Pancreas (tissue), 10 donors: ENCODE measurements around the gene STX18. TPM values are rescaled to one million over a fixed set of nuclear protein-coding genes. Genes with fewer than 3 reads are reported as not detected.

Experiments
- ATAC-seq, 4 donors: fragments of 200-7000 bp; cut with Tn5 transposase; one replicate each; pipeline versions ENCODE4 v1.8.0 to v1.9.1; 2020; ENCODE audit warnings: mild to moderate bottlenecking in 4 of 4, moderate library complexity in 4 of 4
- DNase-seq, 6 donors: peaks; one replicate each; pipeline ENCODE4 v3.0.0-alpha.2; 2020
- FAIRE-seq: peaks from 2 replicates; lab custom pipeline; 2012; peaks lifted over from hg19 to GRCh38; lab: Jason Lieb, UNC
- H3K27ac ChIP-seq, 4 donors: fragments of 200-600 bp; sonication (generic); 1 replicate in 3 of 4; 2 replicates in 1 of 4; pipeline versions ENCODE4 v1.5.0 to v1.8.0; 2020
- H3K27me3 ChIP-seq, 4 donors: fragments of 200-600 bp; one replicate each; pipeline ENCODE4 v1.8.0; 2021
- H3K36me3 ChIP-seq, 3 donors: fragments of 200-600 bp; sonication (generic) in 1 of 3; one replicate each; pipeline versions ENCODE4 v1.5.0 to v1.8.0; 2020 to 2021
- H3K4me1 ChIP-seq, 3 donors: fragments of 200-600 bp; one replicate each; pipeline ENCODE4 v1.8.0; 2021
- H3K4me3 ChIP-seq, 4 donors: fragments of 200-600 bp; sonication (generic) in 2 of 4; one replicate each; pipeline versions ENCODE4 v1.5.0 to v1.8.0; 2020 to 2021
- H3K9me3 ChIP-seq, 4 donors: fragments of 200-600 bp; one replicate each; pipeline ENCODE4 v1.8.0; 2021
- WGBS, 2 donors: extraction: QIAGEN DNeasy Blood & Tissue Kit; methylation state at CpG; one replicate each; pipeline ENCODE4 v1.1.7; 2013; 5-methylcytosine and 5-hydroxymethylcytosine counted together
- intact Hi-C, 3 donors: fragments of 100-400 bp; cut with DNase I; formaldehyde crosslinking; loops; one replicate each; pipeline versions ENCODE4 v1.11.1 to v1.14.2; 2022
- polyA plus RNA-seq, 2 donors: library from polyadenylated mRNA; stranded (reverse); fragments of 200-250 nt; gene quantifications; one replicate each; pipeline ENCODE4 v1.2.3, GENCODE V29; 2013
- total RNA-seq, 6 donors: library from RNA; stranded (reverse); fragmentation: NEBNext Ultra II Directional in 4 of 6; extraction: Animal tissue kit (Norgen Biotek cat#: 25700) in 4 of 6; gene quantifications; one replicate each; pipeline versions ENCODE4 v1.2.1 to v1.2.4, GENCODE V29; 2021 to 2023
- TF ChIP-seq, protein P1 (sequence below), 4 donors: fragments of 200-600 bp; sonication (generic) in 3 of 4; IDR thresholded peaks; one replicate each; pipeline versions ENCODE4 v1.5.0 to v1.8.0; 2021; ENCODE audit warnings: antibody characterized with exemption in 4 of 4
- donor health status: healthy with polysubstance abuse.
- donor health status: DM: no; HTN: no; CAD: no; lungs with moderate emphysema.
- donor health status: DM: no; HTN: no; CAD: no.
- donor health status: control.
- donor health status: control.
- donor health status: Bipolar disorder and iron deficiency.
- donor health status: DM: yes; HTN: yes; CAD: no.
- donor health status: DM: no; HTN: no; CAD: no.
- donor health status: DM: no; HTN: no; CAD: no.
- donor health status: DM: yes; HTN: yes; CAD: no.

The STX18 gene
- total and polyA plus RNA-seq, 8 donors, result 13.6 to 35.9 (median 19.0) TPM

DNA sequence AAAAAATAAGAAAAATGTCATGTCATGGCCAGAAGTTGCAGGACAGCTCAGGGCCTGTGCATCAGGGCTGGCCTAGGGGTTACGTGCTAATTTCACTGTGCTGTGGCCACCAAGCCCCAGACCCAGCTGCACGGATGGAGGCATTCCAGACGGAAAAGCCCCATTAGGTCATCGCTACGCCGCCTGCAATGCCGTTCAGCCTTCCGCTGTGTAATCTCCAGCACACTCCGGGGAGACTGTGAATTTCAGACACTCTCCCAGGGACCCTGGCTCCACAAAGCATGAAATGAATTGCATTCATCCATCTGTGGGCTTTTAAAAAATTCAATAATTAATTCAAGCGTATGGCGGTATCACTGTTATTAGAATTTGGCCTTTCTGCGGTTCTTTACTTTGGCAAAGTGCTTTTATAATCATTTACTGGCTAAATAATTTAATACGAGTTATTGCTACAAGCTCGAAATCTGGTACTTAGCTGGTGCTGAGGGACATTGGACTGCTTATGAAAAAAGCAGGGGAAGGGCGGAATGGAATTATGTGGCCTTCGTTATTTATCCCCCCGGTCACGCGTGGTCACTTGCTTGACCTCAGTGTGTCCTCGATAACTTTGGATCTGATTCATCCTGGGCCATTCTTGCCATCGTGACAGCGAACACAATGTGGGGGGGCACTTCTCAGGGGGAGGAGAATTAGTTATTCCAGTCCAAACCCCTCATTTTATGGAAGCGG lies 164.0 kb downstream of the STX18 start:
- no peaks in the 10 kb centered on the region for H3K4me1 ChIP-seq
- intact Hi-C loops, result no loop called here
- 69 to 74% methylated on average over 23 of the region's 23 CpGs for WGBS, 2 donors
- no peak overlapping the region for H3K4me3 ChIP-seq
- H3K27me3 ChIP-seq, result no peaks in the 10 kb centered on the region
- H3K27ac ChIP-seq, result no peak overlapping the region
- no peaks in the 10 kb centered on the region for H3K36me3 ChIP-seq
- DNase-seq (no peak), ATAC-seq (no peak), FAIRE-seq (no peak)
- TF ChIP-seq, protein P1, sequence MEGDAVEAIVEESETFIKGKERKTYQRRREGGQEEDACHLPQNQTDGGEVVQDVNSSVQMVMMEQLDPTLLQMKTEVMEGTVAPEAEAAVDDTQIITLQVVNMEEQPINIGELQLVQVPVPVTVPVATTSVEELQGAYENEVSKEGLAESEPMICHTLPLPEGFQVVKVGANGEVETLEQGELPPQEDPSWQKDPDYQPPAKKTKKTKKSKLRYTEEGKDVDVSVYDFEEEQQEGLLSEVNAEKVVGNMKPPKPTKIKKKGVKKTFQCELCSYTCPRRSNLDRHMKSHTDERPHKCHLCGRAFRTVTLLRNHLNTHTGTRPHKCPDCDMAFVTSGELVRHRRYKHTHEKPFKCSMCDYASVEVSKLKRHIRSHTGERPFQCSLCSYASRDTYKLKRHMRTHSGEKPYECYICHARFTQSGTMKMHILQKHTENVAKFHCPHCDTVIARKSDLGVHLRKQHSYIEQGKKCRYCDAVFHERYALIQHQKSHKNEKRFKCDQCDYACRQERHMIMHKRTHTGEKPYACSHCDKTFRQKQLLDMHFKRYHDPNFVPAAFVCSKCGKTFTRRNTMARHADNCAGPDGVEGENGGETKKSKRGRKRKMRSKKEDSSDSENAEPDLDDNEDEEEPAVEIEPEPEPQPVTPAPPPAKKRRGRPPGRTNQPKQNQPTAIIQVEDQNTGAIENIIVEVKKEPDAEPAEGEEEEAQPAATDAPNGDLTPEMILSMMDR (IDR thresholded peaks at IDR 0.05), result no peak
- H3K9me3 ChIP-seq, result no peaks in the 10 kb centered on the region

DNA sequence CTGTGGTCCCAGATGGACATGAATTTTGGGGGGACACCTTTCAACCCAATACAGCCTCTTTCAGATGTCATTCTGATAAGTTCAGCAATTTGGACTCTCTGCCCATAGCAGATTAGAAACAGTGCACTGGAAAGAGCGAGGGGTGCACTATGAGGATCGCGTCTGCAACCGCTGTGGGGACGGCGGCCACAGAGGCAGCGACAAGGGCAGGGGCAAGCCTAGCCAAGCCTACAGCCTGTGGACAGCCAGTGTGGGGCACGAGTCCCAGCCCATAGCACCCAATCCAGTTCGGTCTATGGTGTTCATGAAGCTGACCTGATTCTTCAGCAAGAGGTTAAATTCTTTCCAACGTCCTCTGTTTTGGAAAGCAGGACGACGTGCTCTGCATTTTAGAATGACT lies 164.7 kb downstream of the STX18 start:
- DNase-seq (no peak), ATAC-seq (no peak), FAIRE-seq (no peak)
- Histone ChIP-seq H3K4me3 (no peak overlapping the region), H3K9me3 (no peaks in the 10 kb centered on the region), H3K27me3 (no peaks in the 10 kb centered on the region), H3K36me3 (no peaks in the 10 kb centered on the region), H3K4me1 (no peaks in the 10 kb centered on the region), H3K27ac (no peak overlapping the region)
- WGBS, 2 donors, result 70 to 77% methylated on average over 12 of the region's 12 CpGs
- intact Hi-C loops, result no loop called here
- TF ChIP-seq, protein P1 (IDR thresholded peaks at IDR 0.05), result no peak

GRCh38 chr4:4376074-4376473 lies 165.8 kb downstream of the STX18 start:
- no peaks in the 10 kb centered on the region for H3K36me3 ChIP-seq
- ATAC-seq, result no peak
- H3K27ac ChIP-seq, result no peak overlapping the region
- 54 to 63% methylated on average over 4 of the region's 4 CpGs for WGBS, 2 donors
- intact Hi-C loops, result no loop called here
- DNase-seq, result no peak
- H3K27me3 ChIP-seq, result no peaks in the 10 kb centered on the region
- H3K4me3 ChIP-seq, result no peak overlapping the region
- TF ChIP-seq, protein P1 (IDR thresholded peaks at IDR 0.05), result no peak
- H3K4me1 ChIP-seq, result no peaks in the 10 kb centered on the region
- H3K9me3 ChIP-seq, result no peaks in the 10 kb centered on the region
- FAIRE-seq, result no peak

DNA sequence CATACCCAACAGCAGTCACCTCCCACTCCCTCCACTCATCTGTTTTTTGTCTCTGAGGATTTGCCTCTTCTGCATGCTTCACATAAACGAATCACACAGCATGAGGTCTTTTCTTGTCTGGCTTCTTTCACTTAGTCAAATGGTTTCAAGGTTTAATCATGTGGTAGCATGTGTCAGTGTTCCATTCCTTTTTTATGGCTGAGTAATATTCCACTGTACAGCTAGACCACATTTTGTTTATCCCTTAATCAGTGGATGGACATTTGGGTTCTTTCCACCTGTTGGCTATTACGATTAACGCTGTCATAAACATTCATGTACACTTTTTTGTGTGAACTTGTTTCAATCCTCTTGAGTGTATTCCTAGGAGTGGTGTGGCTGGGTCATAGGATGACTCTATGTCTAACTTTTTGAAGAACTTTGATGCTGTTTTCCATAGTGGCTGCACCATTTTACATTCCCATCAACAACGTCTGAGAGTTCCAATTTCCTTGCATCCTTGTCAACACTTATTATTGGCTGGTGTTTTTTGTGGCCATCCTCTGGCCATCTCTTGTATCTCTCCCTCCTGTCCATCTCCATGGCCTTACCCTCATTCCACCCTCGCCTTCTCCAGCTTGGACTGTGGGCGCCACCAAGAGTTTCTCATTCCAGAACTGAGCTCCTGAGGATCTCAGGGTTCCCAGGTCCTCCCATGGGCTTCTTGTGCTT lies 167.3 kb downstream of the STX18 start:
- ATAC-seq, result no peak
- Histone ChIP-seq H3K27ac (no peak overlapping the region), H3K4me3 (no peak overlapping the region), H3K27me3 (no peaks in the 10 kb centered on the region), H3K36me3 (no peaks in the 10 kb centered on the region), H3K4me1 (no peaks in the 10 kb centered on the region), H3K9me3 (no peaks in the 10 kb centered on the region)
- intact Hi-C loops, result no loop called here
- WGBS, 2 donors, result 63 to 81% methylated on average over 6 of the region's 6 CpGs
- DNase-seq, result no peak
- TF ChIP-seq, protein P1 (IDR thresholded peaks at IDR 0.05), result no peak
- no peak for FAIRE-seq

Other genes with a start within 250 kb of the STX18 start
- 1 to 10 TPM in 3 of 6 donors, under 1 TPM in 3; 0.28 to 2.9 (median 0.92) TPM for gene NSG1, start 154.9 kb downstream of the STX18 start, total RNA-seq
- gene NSG1, start 154.9 kb downstream of the STX18 start, polyA plus RNA-seq, result 10 to 100 TPM in 1 of 2 donors, under 1 TPM in 1; 0.95 to 10.1 TPM